PC-3 (cell line): ENCODE measurements around the gene TM9SF1. TPM values are rescaled to one million over a fixed set of nuclear protein-coding genes. Genes with fewer than 3 reads are reported as not detected.

Experiments
- ATAC-seq: fragments of 200-7000 bp; cut with Tn5 transposase; 2 replicates; pipeline ENCODE4 v1.9.1; 2020; ENCODE audit warnings: mild to moderate bottlenecking, moderate library complexity
- BruUV-seq: library from RNA; stranded (reverse); fragments of 400-500 nt; replicated peaks from 2 replicates; lab custom pipeline; 2021; lab: Mats Ljungman, UMichigan
- CTCF ChIA-PET: fragments of 300-600 bp; sonication (Branson Sonifier 250); formaldehyde crosslinking; loops from one replicate; lab custom pipeline; 2022; ENCODE audit warnings: antibody characterized with exemption; lab: Charles Lee
- POLR2A ChIA-PET: fragments of 300-600 bp; sonication (Branson Sonifier 250); formaldehyde crosslinking; loops from one replicate; lab custom pipeline; 2022; ENCODE audit warnings: antibody characterized with exemption; ENCODE audit not compliant: unreplicated experiment; lab: Charles Lee
- DNase-seq: peaks from one replicate; pipeline ENCODE4 v3.0.0-alpha.2; 2015
- H2AFZ ChIP-seq: fragments of 300-600 bp; sonication (generic); 2 replicates; pipeline ENCODE4 v1.6.0; 2016; ENCODE audit warnings: antibody characterized with exemption, low read length
- H3F3A ChIP-seq: fragments of 300-600 bp; sonication (generic); one replicate; pipeline ENCODE4 v1.6.0; 2017; ENCODE audit warnings: antibody characterized with exemption, low read length, control low read depth, mild to moderate bottlenecking; ENCODE audit not compliant: unreplicated experiment
- H3K27ac ChIP-seq: fragments of 300-600 bp; sonication (generic); 2 replicates; pipeline ENCODE4 v1.5.1; 2016; ENCODE audit warnings: mild to moderate bottlenecking, low read length
- H3K27me3 ChIP-seq: fragments of 300-600 bp; sonication (generic); 2 replicates; pipeline ENCODE4 v1.6.1; 2016; ENCODE audit warnings: low read length, mixed read lengths
- H3K36me3 ChIP-seq: fragments of 300-600 bp; sonication (generic); 2 replicates; pipeline ENCODE4 v1.6.1; 2016; ENCODE audit warnings: low read depth, mixed run types, low read length, mixed read lengths
- H3K4me1 ChIP-seq: fragments of 300-600 bp; sonication (generic); 2 replicates; pipeline ENCODE4 v1.5.1; 2016; ENCODE audit warnings: low read length; ENCODE audit not compliant: insufficient read depth
- H3K4me2 ChIP-seq: fragments of 300-600 bp; sonication (generic); 2 replicates; pipeline ENCODE4 v1.6.0; 2016; ENCODE audit warnings: low read length
- H3K4me3 ChIP-seq: fragments of 300-600 bp; sonication (generic); 2 replicates; pipeline ENCODE4 v1.5.1; 2016; ENCODE audit warnings: mild to moderate bottlenecking, low read length, mixed read lengths
- H3K79me2 ChIP-seq: fragments of 300-600 bp; sonication (generic); 2 replicates; pipeline ENCODE4 v1.6.1; 2017; ENCODE audit warnings: low read length, mixed read lengths
- H3K9ac ChIP-seq: fragments of 300-600 bp; sonication (generic); 2 replicates; pipeline ENCODE4 v1.6.0; 2016; ENCODE audit warnings: mild to moderate bottlenecking, low read length
- H3K9me2 ChIP-seq: fragments of 300-600 bp; sonication (generic); replicated peaks from 2 replicates; pipeline ENCODE4 v1.6.1; 2016; ENCODE audit warnings: mixed run types, low read length, mixed read lengths
- H3K9me3 ChIP-seq: fragments of 300-600 bp; sonication (generic); 2 replicates; pipeline ENCODE4 v1.6.1; 2016; ENCODE audit warnings: low read length, mixed read lengths
- H4K20me1 ChIP-seq: fragments of 300-600 bp; sonication (generic); 2 replicates; pipeline ENCODE4 v1.6.1; 2016; ENCODE audit warnings: low read length, mixed read lengths
- CTCF ChIP-seq: fragments of 300-600 bp; sonication (generic); conservative IDR thresholded peaks from 2 replicates; pipeline ENCODE4 v1.5.1; 2017; ENCODE audit warnings: antibody characterized with exemption, low read depth, mild to moderate bottlenecking, low read length
- EZH2 ChIP-seq: fragments of 300-600 bp; sonication (generic); IDR thresholded peaks from one replicate; pipeline ENCODE4 v1.6.1; 2017; ENCODE audit warnings: antibody characterized with exemption, mild to moderate bottlenecking, low read length; ENCODE audit not compliant: unreplicated experiment
- EZH2phosphoT487 ChIP-seq: fragments of 300-600 bp; sonication (generic); IDR thresholded peaks from 2 replicates; pipeline ENCODE4 v1.6.1; 2018; ENCODE audit warnings: mild to moderate bottlenecking, antibody characterized with exemption, low read length, borderline replicate concordance
- intact Hi-C: fragments of 100-400 bp; cut with micrococcal nuclease; formaldehyde crosslinking; loops from 2 replicates; pipeline ENCODE4 v1.9.0; 2023
- total RNA-seq: library from RNA; depleted of rRNA; stranded (reverse); fragments of >200 nt; gene quantifications from 2 replicates; pipeline ENCODE4 v1.2.3, GENCODE V29; 2014

TM9SF1 gene
- total RNA-seq, 1 experiment from 2014 or later, result 52.1 TPM

GRCh38 chr14:24149302-24149969 is 45.8 kb downstream of the TM9SF1 start:
- H3K4me3 ChIP-seq, result no peak overlapping the region
- BruUV-seq, result no TSS peak
- ATAC-seq, result no peak
- DNase-seq, result no peak
- no peaks in the 10 kb centered on the region for H3K9me2 ChIP-seq
- no peak overlapping the region for H2AFZ ChIP-seq
- no peaks in the 10 kb centered on the region for H3K27me3 ChIP-seq
- intact Hi-C loops, result no loop called here
- no peak overlapping the region for H3K4me2 ChIP-seq
- no peak for TF ChIP-seq CTCF
- TF ChIP-seq EZH2phosphoT487, result no peak
- TF ChIP-seq EZH2, result no peak
- no peak overlapping the region for H3K9ac ChIP-seq
- H3K36me3 ChIP-seq, result peaks cover 23% of the 10 kb centered on the region; the same call in 1 of the 2 replicates
- no peak overlapping the region for H3K27ac ChIP-seq
- H3K79me2 ChIP-seq, result peaks cover 45% of the 10 kb centered on the region
- H3F3A ChIP-seq, result no peaks in the 10 kb centered on the region
- no peaks in the 10 kb centered on the region for H3K9me3 ChIP-seq
- no peaks in the 10 kb centered on the region for H4K20me1 ChIP-seq
- CTCF ChIA-PET, result no interaction called here
- POLR2A ChIA-PET, result no interaction called here
- H3K4me1 ChIP-seq, result peaks cover 17% of the 10 kb centered on the region

- no peak for ATAC-seq
- Histone ChIP-seq H3K4me3 (peak overlapping the region; percentile 86), H3F3A (no peaks in the 10 kb centered on the region), H3K36me3 (peaks cover 25% of the 10 kb centered on the region; the same call in 1 of the 2 replicates), H4K20me1 (no peaks in the 10 kb centered on the region), H3K4me2 (peak overlapping the region; percentile 90), H3K9me3 (no peaks in the 10 kb centered on the region), H3K4me1 (peaks cover 17% of the 10 kb centered on the region), H2AFZ (peak overlapping the region; percentile 79), H3K9me2 (no peaks in the 10 kb centered on the region), H3K79me2 (peaks cover 47% of the 10 kb centered on the region), H3K27ac (no peak overlapping the region), H3K9ac (peak overlapping the region; percentile 79), H3K27me3 (no peaks in the 10 kb centered on the region)
- intact Hi-C loops, result loop anchor here (1.0 kb wide), 1 partner anchor 34 kb away; the partner anchor contains the start of genes DCAF11 and NRL
- ChIA-PET POLR2A (no interaction called here), CTCF (no interaction called here)
- DNase-seq, result no peak
- TSS peak; percentile 51 for BruUV-seq
- no peak for TF ChIP-seq EZH2
- no peak for TF ChIP-seq CTCF
- TF ChIP-seq EZH2phosphoT487, result no peak
These were observed 47.3 kb downstream of the TM9SF1 start for GRCh38 chr14:24147761-24148428.
